ENCODE measurements around the gene GPC3.

The GPC3 gene

DNA sequence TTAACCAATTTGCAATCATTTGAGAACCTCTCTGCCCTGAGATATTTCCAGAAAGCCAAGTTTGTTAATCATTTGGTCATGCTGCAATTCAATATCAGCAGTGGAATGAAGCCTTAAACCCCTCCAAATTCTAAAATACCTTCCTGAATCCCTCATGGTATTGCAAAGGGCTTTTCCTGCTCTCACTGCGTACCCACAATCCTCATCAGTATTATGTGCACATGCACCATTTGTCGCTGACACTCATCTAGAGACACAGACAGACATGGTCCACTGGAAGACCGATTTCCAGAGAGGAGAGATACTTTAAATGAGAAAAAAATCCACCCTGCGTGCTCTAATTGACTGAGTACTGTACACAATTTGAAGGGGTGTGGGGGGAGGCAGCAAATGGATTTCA, 104.4 kb downstream of the GPC3 start:
- no peak for DNase-seq

DNA sequence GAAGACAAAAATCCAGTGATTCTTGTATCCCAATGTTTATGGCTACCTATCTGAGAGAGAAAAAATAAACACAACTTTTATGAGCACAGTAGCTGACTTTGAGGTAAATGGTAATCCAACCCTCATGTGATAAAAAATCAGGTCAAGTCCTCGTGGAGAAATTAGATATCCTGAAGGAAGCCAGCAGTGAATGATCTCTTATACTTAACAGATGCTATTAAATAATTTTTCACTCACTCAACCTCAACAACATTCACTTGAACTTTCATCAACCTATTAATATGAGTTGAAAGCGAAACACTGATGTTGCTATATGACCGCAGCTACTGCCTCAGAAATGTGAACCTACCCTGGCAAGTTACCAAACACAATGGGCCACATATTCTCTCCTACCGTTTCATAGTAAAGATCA, 105.4 kb downstream of the GPC3 start:
- peak; percentile 22 for DNase-seq

DNA sequence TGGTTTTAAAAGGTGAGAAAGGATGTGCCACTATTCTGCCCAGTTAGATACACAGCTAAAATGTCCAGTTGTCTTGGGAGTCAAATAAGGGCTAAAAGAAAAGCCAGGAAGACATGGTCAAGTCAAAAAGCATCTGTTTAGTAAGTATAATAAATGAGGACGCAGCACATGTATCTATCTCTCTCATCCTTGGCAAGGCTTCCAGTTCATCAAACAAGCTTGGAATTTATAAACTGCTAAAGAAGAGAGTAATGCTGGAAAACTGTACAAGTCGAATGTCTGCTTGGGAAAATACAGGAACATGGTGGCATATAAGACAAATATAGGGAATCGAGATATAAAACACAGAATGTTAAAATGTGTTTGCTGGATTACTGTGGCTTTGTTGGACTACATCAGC, 106.7 kb downstream of the GPC3 start:
- DNase-seq: no peak

DNA sequence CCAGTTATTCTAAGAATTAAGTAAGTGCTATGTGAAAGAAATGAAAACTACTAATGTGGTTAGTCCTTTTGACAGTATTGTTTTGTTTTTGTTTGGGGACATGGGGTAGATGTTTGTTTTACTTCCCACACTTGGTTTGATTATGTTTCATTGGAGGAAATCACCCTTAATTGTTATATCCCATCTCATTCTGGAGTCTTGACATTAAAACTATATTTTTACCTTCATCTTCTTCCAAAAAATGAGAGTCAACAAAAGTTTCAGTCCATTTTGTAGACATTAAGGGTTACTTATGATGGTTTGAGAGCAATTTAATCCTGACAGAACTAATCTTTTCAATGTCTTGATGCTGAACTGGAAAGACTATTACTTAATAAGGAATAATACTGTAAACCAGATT, 108.7 kb downstream of the GPC3 start:
- DNase-seq: no peak

DNA sequence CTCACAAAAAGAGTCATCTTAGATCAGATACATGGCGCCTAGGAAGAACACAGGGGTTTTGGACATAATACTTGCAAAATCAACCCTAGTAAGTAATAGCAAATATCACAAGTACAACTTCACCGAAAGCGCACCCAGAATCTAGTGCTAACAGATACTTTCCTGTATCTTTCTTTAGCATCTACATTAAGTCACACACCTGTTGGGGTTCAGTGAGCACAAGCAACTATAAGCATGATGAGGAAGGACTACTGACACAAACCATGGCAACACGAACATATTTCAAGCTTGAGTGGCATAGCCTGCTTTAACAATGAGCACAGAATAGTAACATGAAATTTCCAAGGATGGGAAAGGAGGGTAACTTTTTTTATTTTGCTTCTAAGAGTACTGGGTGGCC, 116.1 kb downstream of the GPC3 start:
- no peak for DNase-seq

DNA sequence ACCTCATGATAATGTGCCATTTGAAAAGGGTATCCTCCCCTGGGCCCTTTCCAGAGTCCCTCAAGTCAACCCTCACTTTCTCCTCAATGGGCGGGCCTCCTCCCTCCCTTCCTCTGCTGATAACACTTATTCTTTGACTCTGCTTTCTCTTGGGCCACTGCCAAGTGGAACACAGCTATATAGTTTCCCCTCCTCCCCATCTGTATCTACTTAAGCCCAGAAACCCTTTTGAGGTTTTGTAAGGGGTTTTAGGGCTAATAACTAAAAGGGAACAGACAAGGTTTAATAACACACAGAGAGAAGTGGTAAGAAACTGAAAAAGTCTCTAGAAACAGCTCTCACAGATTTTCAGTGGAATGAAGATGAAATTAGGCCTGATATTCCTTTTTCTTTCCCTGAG, 116.7 kb downstream of the GPC3 start:
- no peak for DNase-seq

DNA sequence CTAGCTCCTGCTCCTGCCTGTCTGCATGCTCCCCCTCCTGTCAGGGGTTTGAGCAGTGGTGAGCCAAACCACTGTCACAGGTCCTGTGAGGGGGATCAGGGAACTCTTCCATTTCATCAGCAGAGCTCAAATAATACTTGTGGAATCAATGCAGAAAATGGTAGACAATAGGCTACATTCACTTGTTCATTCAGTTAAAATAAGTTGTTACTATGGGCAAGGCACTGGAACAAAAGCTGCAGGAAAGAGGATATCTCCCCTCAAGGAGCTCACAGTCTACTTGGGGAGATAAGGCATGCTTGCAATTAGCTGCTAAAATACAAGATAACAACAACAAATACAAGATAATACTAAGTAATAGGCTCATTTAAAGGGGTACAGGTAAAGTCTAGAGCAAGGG, 117.1 kb downstream of the GPC3 start:
- no peak for DNase-seq

DNA sequence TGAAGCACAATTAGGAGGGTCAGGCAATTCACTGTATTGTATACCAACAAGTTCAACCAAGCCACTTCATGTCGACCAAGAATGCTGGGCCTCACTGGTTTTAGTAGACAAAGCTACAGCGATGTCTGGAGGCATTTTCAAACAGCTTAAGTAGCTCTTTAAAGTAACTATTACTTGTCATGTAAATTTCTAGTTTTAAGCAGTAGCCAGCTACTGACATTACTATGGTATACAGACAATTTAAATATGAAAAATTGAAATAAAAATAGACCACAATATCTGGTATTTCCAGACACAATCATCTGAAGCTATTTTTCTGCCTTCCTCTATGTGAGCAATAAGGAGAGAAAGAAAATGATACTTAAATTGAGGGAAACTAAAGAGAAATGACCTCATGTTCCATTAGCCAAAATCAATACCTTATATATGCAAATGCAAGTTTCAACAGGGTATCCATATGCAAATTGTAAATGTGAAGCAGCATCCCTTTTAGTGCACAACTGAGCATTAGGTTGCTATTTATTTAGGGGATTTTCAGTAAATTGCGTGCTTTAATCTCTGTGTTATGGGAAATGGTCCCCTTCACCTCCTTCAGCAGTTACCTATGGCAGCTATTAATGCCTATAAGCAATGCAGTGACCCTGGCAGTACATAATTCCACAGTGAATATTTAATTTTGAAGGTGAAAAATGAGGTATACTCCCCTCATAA, 119.5 kb downstream of the GPC3 start:
- no peak for DNase-seq

DNA sequence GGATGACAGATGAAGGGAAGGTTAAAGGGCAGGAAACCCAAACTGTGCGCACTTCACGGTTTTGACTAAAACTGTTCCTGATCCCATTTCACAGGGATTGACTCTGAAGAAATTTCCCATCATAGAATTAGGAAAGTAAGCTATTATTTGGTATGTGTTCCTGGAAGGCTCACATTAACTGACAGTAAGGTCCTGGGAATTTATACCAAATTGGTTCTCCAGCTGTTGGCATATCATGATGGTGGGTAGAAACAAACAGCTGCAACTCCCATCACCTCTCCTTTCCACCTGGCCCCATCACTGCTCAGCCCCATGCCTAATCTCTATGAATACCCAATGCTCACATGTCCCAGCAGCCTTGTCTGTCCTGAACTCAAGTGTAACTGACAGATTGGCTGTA, 121.2 kb downstream of the GPC3 start:
- no peak for DNase-seq

DNA sequence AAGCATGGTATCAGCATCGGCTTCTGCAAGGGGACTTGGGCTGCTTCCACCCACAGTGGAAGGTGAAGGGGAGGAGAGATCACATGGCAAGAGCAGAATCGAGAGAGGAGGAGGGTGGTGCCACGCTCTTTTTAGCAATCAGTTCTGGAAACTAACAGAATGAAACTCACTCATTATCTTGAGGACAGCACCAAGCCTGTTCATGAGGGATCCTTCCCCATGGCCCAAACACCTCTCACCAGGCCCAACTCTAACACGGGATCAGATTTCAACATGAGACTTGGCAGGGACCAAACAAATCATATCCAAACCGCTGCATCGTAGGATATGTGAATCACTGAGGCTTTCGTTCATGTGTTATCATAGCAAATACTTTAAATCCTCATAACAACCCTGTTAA, 125.5 kb downstream of the GPC3 start:
- peak; percentile 56 for DNase-seq

DNA sequence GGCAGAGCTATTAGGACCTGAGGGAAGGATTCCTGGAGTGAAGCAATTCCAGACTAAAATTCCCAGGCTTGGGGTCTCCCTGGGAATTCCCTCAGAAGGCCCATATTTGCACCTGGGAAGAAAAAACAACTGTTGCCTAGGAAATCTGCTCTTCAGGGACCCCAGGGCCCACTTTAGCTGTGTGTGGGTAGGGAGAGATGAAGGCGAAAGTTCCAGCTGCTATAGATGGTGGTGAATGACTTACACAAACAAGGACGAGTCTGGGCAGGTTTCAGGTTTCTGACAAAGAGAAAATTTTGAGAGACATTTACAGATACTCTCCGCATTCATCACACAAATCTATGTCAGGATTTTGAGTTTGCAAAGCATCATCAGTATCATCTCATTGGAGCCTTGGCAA, 126.1 kb downstream of the GPC3 start:
- peak; percentile 43 for DNase-seq

DNA sequence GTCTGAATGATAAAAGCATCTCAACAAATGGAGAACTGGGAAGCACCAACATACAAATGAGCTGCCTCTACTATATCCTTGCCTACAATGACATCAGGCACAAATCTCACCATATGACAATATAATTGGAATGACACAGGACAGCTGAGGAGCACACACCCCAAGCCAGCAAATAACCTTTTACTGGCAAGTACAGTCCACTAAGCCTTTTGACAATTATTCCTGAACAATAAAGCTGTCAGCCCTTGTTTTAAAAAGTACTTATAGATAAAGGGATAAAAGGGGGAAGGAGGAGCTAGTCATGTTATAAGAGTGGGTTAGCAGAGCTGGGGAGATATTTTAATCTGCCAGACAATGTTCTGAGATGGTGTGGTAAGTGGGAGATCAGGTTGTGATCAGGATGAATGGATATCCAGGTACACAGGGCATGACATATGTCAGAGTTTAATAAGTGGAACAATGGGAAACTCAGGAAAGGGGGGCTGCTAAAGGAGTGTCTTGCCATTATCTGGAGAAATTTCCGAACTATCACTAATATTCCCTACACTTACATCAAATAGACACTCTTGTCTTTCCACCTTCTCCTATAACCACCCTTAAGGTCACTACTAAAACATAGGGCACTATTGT, 127.6 kb downstream of the GPC3 start:
- DNase-seq: no peak

DNA sequence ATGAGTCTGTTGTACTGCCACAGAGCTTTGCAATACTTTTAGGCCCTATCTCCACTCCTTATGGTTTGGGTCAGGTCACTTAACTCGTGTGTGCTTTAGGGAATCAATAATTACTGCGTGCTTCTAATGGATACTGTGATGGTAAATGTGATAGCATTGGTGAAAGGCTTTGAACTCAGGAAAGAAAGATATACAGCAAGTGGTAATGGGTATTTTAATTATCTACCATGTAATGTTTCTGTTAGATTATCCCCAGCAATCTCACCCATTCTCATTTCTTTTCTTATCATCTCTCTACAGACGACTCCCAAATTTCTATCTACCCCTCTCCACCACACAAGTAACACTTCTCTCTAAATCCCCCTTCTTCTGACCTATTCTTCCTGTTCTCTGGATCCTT, 128.6 kb downstream of the GPC3 start:
- no peak for DNase-seq

DNA sequence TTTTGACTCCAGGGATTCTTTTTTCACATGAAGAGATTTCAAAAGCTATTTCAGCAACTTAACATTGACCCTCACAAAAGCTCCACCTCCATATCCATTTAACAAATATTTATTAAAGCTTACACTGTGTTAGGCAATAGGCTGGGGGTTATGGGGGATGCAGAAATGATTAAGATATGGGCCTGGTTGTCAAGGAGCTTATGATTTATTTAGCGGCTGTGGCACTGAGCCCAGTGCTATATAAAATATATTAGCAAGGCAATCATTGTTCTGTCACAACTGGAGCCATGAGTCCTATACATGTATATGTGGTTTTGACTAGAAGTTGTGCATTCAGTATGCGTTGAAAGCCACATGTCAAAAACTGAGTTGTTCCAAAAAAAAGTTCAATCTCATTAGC, 131.1 kb downstream of the GPC3 start:
- no peak for DNase-seq

DNA sequence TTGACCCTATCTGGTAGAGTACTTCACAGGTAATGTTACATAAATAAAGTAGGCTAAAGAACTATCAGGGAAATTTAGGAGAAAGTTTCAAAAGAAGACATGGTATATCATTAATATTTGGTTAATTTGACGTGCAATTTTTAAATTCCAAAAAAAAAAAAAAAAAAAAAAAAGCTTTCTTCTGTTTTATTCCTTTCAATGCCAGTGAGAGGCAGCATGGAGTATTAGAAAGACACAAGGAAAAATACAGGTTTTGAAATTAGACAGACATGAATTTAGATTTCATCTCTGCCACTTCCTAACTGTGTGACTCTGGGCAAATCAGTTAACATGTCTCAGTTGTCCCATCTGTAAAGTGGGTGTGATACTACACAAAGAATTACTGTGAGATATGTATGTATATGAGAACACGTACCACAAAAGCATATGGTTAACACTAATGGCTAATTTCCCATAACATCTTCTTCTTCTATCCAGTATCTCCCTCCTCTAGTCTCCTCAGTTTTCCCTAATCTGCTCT, 132.5 kb downstream of the GPC3 start:
- DNase-seq: no peak

DNA sequence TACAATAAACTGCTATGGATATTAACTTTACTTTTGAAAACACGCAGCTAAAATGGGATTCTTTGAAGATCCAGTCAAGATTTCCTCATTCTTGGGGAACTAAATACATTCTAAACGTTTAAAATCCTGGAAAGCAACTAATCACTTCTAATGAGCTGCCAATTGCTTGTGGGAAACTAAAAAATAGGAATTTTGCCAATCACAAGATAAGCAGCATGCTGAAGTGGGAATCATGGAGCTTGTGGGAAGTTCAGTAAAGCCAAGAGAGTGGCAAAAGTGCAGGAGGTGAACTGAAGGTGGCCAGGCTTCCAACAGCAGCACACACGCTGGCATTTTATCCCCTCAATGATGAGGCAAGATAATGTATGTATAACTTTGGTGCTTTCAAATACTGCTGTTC, 133.0 kb downstream of the GPC3 start:
- DNase-seq: no peak

DNA sequence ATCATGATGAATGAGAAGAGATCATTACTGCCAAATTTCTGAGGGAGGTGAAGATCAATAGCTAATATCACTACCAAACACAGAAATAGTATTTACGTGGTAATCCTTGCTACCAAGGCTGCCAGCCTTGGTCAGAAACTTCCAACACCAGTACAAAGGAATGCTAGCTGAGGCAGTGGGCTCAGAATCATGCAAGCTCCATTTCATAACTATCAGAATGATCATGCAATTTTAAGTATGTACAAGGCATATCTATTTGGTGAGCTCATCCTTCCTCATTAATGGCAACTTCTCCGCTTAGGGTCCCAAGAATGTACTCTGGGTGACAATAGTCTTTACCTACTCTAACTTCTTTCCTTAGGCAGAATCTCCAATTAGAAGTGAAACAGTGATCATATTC, 135.0 kb downstream of the GPC3 start:
- DNase-seq: no peak

DNA sequence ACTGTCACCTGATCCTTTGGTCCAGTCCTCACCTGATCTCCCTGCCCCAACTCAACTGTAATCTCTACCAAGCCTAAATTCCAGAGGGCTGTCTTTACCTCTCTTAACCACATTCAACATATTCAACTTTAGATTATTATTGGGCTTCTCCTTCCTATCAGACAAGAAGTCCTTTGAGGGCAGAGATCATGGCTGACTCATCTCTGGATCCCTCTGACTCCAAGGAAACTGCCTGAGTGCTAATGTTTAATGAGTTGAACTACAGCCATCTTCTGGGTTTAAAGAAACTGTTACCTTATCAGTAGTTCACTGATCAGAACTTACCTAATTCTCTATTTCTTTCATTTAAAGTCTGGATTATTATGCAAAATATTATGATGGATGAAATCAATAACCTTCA, 135.7 kb downstream of the GPC3 start:
- DNase-seq: no peak

DNA sequence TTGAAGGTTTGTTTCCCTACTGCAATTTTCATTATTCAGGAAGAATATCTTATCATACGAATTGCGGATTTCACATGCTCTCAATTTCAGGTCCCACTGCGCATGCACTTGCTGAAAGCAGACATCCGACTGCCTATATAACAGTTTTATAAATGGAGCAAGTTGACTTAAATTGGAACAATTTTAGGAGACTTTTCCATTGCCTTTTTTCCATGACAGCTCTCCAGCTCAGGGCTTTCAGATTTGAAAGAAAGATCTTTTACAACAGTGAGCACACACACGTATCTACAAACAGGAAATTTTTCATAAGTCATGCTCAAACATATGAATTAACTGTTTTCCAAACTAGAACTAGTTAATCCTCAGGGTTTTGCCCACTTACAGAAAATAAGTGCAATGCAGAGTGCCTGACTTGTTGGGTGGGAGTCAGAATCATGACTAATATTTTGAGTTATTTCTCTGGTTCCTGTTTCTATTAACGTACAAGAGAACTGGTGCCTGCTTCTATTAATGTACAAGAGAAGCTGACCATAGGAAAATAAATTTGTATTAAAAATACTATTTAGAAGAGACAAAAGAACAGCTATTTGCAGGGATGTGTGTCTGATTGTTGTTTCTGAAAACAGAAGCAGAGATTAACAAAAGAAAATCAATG, 137.9 kb downstream of the GPC3 start:
- no peak for DNase-seq

DNA sequence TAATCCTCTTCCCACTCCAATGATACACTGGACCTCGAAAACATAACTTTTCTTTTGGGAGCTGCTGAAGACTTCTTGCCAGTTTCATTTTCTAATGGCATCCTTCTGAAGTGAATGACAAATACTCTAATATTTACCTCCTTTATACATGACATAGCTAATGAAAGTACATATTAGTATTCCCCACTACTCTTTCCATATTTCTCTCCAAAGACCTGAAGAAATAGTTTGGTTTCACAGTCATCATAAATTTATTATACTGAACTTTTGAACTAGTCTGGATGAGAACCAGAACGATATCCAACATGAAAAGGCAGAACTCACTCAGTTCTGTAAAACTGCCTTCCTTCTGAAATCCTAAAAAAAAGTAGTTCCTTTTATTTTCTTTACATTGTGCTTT, 139.1 kb downstream of the GPC3 start:
- DNase-seq: no peak

DNA sequence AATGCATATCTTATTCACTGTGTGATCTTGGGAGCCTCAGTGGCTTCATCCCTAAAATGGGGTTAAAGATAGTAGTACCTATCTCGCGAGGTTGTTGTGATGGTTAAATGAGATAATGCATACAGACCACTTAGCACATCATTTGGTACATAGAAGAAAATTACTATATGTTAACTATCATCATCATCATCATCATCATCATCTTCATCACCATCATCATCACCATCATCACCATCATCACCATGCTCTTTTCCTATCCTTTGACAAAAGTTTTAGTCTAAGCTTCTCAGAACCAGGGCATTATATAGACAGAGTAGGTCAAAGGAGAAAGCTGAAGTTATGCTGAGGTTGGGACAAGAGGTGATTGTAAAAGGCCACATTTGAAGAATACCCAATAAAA, 145.0 kb downstream of the GPC3 start:
- DNase-seq: no peak

DNA sequence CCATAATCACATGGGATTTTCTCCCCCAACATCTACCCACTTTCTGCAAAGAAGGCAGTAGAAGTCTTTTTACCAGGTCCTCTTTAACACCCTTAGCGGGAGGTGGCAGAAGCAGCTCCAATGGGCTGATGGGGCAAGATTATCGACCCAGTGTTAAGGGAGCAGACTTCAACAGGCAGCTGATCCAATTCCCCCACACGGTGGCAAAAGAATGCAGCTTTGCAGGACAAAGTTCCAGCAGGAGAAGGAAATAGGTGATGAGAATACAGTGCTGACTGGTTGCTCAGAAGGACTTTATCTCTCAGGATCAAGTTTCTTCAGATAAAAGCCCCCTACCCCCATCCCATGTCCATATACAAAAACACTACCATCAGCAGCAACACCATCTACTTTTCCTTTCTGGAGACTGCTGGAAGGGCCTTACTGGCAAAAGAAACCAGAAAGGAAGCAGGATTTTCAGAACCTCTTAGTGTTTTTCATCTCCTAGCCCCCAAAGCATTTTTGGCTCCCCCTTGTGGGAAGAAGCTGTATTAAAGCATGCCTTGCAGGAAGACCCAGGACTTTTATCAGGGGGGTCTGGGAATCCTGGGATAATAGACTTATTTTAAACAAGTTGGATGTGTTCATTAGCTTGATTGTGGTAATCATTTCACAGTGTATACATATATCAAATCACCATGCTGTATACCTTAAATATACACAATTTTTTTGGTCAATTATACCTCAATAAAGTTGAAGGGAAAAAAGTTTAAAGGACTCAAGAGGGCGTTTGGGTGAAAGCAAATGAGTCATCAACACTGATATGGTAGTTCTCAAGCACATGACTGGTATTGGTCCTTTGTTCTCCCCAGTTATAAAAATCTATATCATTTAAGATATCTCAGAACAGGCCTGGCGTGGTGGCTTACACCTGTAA, 146.4 kb downstream of the GPC3 start:
- DNase-seq: no peak

DNA sequence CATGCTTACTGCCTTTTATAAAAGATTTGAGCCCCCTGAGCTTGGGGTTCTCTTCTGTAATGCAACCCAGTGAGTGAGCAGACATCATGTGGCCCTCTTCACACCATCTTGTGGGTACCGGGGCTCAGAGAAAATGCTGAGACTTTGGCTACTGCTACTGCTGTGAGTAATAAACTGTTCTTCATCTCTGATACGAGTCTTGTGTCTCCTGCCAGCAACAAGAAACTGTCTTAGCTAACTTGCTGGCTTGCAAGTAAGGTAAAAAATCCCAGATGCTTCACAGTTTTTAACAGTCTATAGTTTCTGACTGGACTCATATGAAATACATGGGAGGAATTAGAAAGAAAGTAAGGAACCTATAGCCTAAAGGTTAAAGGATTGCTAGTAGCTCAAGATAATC, 148.3 kb downstream of the GPC3 start:
- no peak for DNase-seq
